Measurements from ENCODE around the gene PIK3CD.

GRCh38 chr1:9691108-9691445 is 39.5 kb downstream of the PIK3CD start:
- TF ChIP-seq, protein P1, sequence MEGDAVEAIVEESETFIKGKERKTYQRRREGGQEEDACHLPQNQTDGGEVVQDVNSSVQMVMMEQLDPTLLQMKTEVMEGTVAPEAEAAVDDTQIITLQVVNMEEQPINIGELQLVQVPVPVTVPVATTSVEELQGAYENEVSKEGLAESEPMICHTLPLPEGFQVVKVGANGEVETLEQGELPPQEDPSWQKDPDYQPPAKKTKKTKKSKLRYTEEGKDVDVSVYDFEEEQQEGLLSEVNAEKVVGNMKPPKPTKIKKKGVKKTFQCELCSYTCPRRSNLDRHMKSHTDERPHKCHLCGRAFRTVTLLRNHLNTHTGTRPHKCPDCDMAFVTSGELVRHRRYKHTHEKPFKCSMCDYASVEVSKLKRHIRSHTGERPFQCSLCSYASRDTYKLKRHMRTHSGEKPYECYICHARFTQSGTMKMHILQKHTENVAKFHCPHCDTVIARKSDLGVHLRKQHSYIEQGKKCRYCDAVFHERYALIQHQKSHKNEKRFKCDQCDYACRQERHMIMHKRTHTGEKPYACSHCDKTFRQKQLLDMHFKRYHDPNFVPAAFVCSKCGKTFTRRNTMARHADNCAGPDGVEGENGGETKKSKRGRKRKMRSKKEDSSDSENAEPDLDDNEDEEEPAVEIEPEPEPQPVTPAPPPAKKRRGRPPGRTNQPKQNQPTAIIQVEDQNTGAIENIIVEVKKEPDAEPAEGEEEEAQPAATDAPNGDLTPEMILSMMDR (IDR thresholded peaks at IDR 0.05): no peak
- TF ChIP-seq RAD21 (IDR thresholded peaks at IDR 0.05; ENCODE audit: low read length) (no peak), EP300 (IDR thresholded peaks at IDR 0.05; ENCODE audit: borderline replicate concordance in 1 of 2, low read depth in 1 of 2, low read length in 1 of 2) (no peak), ZBTB33 (IDR thresholded peaks at IDR 0.05; ENCODE audit: borderline replicate concordance, low read depth) (no peak), YY1 (IDR thresholded peaks at IDR 0.05; ENCODE audit: low read depth) (no peak), TCF12 (IDR thresholded peaks at IDR 0.05) (no peak), CHD2 (IDR thresholded peaks at IDR 0.05; ENCODE audit: low read length, partially characterized antibody) (no peak), TEAD4 (IDR thresholded peaks at IDR 0.05; ENCODE audit: borderline replicate concordance, insufficient read depth) (no peak), SMC3 (IDR thresholded peaks at IDR 0.05; ENCODE audit: low read depth, low read length) (no peak)
- TF ChIP-seq, protein P2, sequence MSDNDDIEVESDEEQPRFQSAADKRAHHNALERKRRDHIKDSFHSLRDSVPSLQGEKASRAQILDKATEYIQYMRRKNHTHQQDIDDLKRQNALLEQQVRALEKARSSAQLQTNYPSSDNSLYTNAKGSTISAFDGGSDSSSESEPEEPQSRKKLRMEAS (IDR thresholded peaks at IDR 0.05; ENCODE audit: low read depth): no peak
- TF ChIP-seq, protein P3, sequence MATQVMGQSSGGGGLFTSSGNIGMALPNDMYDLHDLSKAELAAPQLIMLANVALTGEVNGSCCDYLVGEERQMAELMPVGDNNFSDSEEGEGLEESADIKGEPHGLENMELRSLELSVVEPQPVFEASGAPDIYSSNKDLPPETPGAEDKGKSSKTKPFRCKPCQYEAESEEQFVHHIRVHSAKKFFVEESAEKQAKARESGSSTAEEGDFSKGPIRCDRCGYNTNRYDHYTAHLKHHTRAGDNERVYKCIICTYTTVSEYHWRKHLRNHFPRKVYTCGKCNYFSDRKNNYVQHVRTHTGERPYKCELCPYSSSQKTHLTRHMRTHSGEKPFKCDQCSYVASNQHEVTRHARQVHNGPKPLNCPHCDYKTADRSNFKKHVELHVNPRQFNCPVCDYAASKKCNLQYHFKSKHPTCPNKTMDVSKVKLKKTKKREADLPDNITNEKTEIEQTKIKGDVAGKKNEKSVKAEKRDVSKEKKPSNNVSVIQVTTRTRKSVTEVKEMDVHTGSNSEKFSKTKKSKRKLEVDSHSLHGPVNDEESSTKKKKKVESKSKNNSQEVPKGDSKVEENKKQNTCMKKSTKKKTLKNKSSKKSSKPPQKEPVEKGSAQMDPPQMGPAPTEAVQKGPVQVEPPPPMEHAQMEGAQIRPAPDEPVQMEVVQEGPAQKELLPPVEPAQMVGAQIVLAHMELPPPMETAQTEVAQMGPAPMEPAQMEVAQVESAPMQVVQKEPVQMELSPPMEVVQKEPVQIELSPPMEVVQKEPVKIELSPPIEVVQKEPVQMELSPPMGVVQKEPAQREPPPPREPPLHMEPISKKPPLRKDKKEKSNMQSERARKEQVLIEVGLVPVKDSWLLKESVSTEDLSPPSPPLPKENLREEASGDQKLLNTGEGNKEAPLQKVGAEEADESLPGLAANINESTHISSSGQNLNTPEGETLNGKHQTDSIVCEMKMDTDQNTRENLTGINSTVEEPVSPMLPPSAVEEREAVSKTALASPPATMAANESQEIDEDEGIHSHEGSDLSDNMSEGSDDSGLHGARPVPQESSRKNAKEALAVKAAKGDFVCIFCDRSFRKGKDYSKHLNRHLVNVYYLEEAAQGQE (IDR thresholded peaks at IDR 0.05; ENCODE audit: low read depth, low read length): no peak

Measured in SK-N-SH (cell line).